Midbrain (tissue), 1 donor: ENCODE measurements around the gene HCRT.
"Not testable (repeated sequence)": the region's sequence is repeated elsewhere in the genome, so short reads cannot be mapped to it uniquely, and the experiment has no call there.

Experiments used
- DNase-seq: peaks from one replicate; lab custom pipeline; 2025; lab: John Stamatoyannopoulos, UW

Gene HCRT

GRCh38 chr17:42179911-42180410, 5.3 kb downstream of the HCRT start:
- no peak for DNase-seq

GRCh38 chr17:42179335-42179734, 5.9 kb downstream of the HCRT start:
- no peak for DNase-seq

- no peak for DNase-seq
Observed at GRCh38 chr17:42178817-42179216, 6.4 kb downstream of the HCRT start.

GRCh38 chr17:42177684-42178083, 7.6 kb downstream of the HCRT start:
- no peak for DNase-seq

- DNase-seq, result no peak
Observed at GRCh38 chr17:42174126-42174783, 11.0 kb downstream of the HCRT start.

- DNase-seq, result no peak
Observed at GRCh38 chr17:42171831-42172230, 13.4 kb downstream of the HCRT start.

- DNase-seq, result no peak
Observed at GRCh38 chr17:42169351-42169750, 15.9 kb downstream of the HCRT start.

- DNase-seq, result no peak
Observed at GRCh38 chr17:42167807-42168206, 17.4 kb downstream of the HCRT start.

- DNase-seq, result no peak
Observed at GRCh38 chr17:42166196-42166763, 19.0 kb downstream of the HCRT start.

GRCh38 chr17:42165751-42166150, 19.5 kb downstream of the HCRT start:
- no peak for DNase-seq

- no peak for DNase-seq
Observed at GRCh38 chr17:42163696-42164407, 21.4 kb downstream of the HCRT start.

- DNase-seq, result no peak
Observed at GRCh38 chr17:42163113-42163512, 22.1 kb downstream of the HCRT start.

- no peak for DNase-seq
Observed at GRCh38 chr17:42160531-42160910, 24.7 kb downstream of the HCRT start.

- DNase-seq, result no peak
Observed at GRCh38 chr17:42159796-42160530, 25.3 kb downstream of the HCRT start.

GRCh38 chr17:42155614-42156045, 29.6 kb downstream of the HCRT start:
- no peak for DNase-seq

GRCh38 chr17:42153919-42154742, 31.1 kb downstream of the HCRT start:
- DNase-seq, result no peak

GRCh38 chr17:42146911-42147607, 38.2 kb downstream of the HCRT start:
- DNase-seq, result no peak

- not testable (repeated sequence) for DNase-seq
Observed at GRCh38 chr17:42143138-42143537, 42.1 kb downstream of the HCRT start.

- DNase-seq, result no peak
Observed at GRCh38 chr17:42142371-42142896, 42.8 kb downstream of the HCRT start.

GRCh38 chr17:42141382-42141781, 43.9 kb downstream of the HCRT start:
- DNase-seq, result no peak

GRCh38 chr17:42140690-42141089, 44.6 kb downstream of the HCRT start:
- not testable (repeated sequence) for DNase-seq
